Renal cortical epithelial cell (primary cell): ENCODE results near the gene CLEC17A. TPM values are rescaled to one million over a fixed set of nuclear protein-coding genes. Genes with fewer than 3 reads are reported as not detected.
"Not testable (repeated sequence)": the region's sequence is repeated elsewhere in the genome, so short reads cannot be mapped to it uniquely, and the experiment has no call there.

Experiments used
- DNase-seq: peaks from one replicate; pipeline ENCODE4 v3.0.0-alpha.2; 2011; ENCODE audit warnings: low read depth
- total RNA-seq: library from RNA; depleted of rRNA; stranded (reverse); fragments of >200 nt; gene quantifications from 2 replicates; pipeline ENCODE4 v1.2.3, GENCODE V29; 2014

The CLEC17A gene
- total RNA-seq, 1 donor from 2014 or later = not detected

GRCh38 chr19:14559916-14560775 lies 22.7 kb upstream of the CLEC17A start:
- no peak for DNase-seq

- no peak for DNase-seq
Measured at GRCh38 chr19:14560776-14561108, 22.1 kb upstream of the CLEC17A start.

- DNase-seq = no peak
Measured at GRCh38 chr19:14561249-14561648, 21.6 kb upstream of the CLEC17A start.

- DNase-seq = peak; percentile 43
Measured at GRCh38 chr19:14561847-14562351, 21.0 kb upstream of the CLEC17A start.

- DNase-seq = no peak
Measured at GRCh38 chr19:14562660-14563589, 20.0 kb upstream of the CLEC17A start.

GRCh38 chr19:14563590-14563926 lies 19.3 kb upstream of the CLEC17A start:
- DNase-seq = no peak

- no peak for DNase-seq
Measured at GRCh38 chr19:14563989-14564651, 18.8 kb upstream of the CLEC17A start.

GRCh38 chr19:14564652-14565297 lies 18.1 kb upstream of the CLEC17A start:
- DNase-seq = not testable (repeated sequence)

GRCh38 chr19:14565298-14565679 lies 17.6 kb upstream of the CLEC17A start:
- DNase-seq = no peak

- DNase-seq = no peak
Measured at GRCh38 chr19:14565765-14566711, 16.8 kb upstream of the CLEC17A start.

- DNase-seq = no peak
Measured at GRCh38 chr19:14566712-14567077, 16.2 kb upstream of the CLEC17A start.

- no peak for DNase-seq
Measured at GRCh38 chr19:14567079-14567478, 15.8 kb upstream of the CLEC17A start.

GRCh38 chr19:14570864-14571527 lies 11.9 kb upstream of the CLEC17A start:
- DNase-seq = no peak

- DNase-seq = peak; percentile 90
Measured at GRCh38 chr19:14571695-14572490, 11.0 kb upstream of the CLEC17A start, which contains the start of gene NDUFB7. TSS of gene NDUFB7 (minus strand) at chr19:14572066. CDS start at chr19:14572000, 66 bp downstream.

GRCh38 chr19:14575428-14575980 lies 7.4 kb upstream of the CLEC17A start:
- DNase-seq = no peak

GRCh38 chr19:14576363-14576762 lies 6.5 kb upstream of the CLEC17A start:
- no peak for DNase-seq

GRCh38 chr19:14577264-14577663 lies 5.6 kb upstream of the CLEC17A start:
- no peak for DNase-seq

- no peak for DNase-seq
Measured at GRCh38 chr19:14577885-14578427, 4.9 kb upstream of the CLEC17A start.
